CD4-positive, alpha-beta T cell treated with Interleukin-6 at 100 ng/mL for 8 hours (primary cell): ENCODE results near the gene HSD3B7.

Experiments
- DNase-seq: peaks from one replicate; pipeline ENCODE4 v3.0.0-alpha.2; 2020; ENCODE audit warnings: mixed read lengths, low spot score

HSD3B7 gene

DNA sequence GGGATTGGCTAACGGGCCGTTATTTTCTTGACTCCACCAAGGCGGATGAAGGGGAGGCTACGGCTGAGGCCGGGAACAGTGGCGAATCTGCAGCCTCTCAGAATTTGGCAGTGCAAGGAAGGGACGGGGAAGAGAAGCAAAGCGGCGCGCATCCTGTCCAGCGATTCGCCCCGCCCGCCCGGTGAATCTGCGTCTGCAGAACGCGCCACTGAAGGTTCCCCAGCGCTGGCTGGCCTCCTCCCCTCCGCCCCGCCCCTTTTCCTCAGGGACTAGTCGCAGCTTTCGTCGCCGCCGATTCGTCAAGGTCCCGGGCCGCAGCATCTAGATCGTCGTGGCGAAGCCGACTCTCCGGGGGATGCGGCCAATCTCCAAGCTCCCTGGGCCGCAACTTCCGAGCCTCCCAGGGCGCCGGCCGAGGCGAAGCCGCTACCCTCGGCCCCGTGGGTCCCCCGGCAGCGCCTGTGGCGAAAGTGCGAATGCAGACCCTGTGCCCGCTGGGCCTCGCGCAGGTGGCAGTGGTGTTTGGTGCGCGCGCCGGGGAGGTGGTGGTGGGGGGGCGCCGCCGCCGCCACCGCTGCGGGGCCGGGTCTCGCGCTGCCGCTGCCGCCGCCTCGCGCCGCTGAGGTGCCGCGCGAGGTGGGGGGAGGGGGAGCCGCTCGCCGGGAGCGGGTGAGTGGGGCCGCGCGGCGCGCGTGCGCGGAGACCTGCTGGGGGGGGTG, 27.4 kb upstream of the HSD3B7 start, which contains the start of gene SETD1A:
Gene SETD1A (plus strand): TSS at position 299 of the 719 bp plus-strand sequence. CDS start 978 bp downstream, outside the sequence.
- peak; percentile 95 for DNase-seq

DNA sequence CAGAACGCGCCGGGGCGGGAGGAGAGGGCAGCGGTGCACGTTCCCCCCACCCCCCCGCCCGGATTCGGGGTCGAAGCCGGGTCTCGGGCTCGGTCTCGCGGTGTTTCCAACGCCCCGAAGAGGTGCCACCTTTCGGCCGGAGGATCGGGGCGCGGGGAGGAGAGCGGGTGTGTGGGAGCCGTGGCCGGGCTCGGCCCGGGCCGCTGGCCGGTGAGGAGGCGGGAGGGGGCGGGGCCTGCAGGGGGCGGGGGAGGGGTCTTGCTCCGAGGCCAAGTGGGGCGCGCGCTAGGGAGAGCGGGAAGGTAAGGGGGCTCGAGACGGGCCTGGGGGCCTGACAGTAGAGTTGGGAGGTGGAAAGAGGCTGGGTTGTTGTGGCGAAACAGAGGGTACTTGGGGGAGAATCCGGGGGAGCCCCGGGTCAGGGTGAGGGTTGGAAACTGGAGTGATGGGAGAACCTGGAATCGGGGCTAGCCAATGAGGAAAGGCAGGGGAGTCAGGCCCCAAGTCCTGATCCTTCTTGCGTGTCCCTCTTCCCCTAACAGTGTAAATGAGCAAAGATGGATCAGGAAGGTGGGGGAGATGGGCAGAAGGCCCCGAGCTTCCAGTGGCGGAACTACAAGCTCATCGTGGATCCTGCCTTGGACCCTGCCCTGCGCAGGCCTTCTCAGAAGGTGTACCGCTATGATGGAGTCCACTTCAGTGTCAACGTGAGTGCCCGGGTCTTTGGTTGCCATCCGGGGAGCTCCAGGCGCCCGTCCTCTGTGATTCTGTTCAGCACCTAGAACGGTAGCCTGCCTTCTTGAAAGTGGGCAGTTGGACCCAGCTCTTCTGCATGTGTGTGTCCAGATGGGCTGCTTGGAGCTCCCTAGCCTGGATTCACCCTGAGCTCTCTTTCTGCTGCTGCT, 26.6 kb upstream of the HSD3B7 start:
- no peak for DNase-seq

DNA sequence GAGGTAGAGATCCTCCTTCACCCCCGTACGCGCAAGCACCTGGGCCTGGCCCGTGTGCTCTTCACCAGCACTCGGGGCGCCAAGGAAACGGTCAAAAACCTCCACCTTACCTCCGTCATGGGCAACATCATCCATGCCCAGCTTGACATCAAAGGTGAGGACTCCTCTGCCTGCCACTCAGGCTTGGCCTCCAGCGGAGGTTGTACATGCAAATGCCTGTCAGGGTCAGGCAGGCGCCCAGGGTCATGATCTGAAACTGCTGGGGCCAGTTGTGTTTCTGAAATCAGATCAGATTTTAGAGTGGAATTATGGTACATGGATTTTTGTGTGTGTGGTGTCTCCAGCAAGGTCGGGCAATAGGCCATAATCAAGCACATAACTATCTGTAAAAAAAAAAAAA, 23.6 kb upstream of the HSD3B7 start:
- no peak for DNase-seq

DNA sequence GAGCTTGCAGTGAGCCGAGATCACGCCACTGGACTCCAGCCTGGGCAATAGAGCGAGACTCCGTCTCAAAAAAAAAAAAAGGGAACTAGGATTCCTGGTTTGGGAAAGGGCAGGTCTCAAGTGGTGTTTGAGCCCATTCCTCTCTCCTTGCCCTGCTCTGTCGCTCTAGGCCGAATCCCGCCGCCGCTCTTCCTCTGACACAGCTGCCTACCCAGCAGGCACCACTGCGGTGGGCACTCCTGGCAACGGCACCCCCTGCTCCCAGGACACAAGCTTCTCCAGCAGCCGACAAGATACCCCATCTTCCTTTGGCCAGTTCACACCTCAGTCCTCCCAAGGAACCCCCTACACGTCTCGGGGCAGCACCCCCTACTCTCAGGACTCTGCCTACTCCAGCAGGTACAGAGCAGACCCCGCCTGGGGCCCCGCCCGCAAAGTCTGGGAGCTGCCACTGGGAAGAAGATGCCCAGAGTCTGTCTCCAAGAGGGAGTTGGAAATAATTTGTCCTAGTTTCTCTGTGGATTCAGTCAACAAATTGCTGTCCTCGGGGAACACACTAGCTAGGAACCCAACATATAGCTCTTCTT, 21.0 kb upstream of the HSD3B7 start:
- no peak for DNase-seq

DNA sequence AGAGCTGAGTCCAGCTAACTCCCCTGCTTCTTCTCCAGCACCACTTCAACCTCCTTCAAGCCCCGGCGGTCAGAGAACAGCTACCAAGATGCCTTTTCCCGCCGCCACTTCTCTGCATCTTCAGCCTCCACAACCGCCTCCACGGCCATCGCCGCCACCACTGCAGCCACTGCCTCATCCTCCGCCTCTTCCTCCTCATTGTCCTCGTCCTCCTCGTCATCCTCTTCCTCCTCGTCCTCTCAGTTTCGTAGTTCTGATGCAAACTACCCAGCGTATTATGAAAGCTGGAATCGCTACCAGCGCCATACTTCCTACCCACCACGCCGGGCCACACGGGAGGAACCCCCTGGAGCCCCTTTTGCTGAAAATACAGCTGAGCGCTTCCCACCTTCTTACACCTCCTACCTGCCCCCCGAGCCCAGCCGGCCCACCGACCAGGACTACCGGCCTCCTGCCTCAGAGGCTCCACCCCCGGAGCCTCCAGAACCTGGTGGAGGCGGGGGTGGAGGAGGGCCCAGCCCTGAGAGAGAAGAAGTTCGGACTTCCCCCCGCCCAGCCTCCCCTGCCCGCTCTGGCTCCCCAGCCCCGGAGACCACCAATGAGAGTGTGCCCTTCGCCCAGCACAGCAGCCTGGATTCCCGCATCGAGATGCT, 20.3 kb upstream of the HSD3B7 start:
- DNase-seq: no peak

DNA sequence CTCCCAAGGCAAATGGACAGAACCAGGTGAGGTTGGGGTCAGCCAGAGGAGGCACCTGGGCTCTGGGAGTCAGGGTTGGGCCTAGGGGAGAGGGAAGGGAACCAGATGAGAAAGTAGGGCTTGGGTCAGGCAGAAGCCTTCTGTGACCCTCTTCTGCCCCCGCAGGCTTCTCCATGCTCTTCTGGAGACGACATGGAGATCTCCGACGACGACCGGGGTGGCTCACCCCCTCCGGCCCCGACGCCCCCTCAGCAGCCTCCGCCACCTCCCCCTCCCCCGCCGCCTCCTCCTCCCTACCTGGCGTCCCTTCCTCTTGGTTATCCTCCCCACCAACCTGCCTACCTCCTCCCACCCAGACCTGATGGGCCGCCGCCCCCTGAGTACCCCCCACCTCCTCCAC, 19.6 kb upstream of the HSD3B7 start:
- no peak for DNase-seq

DNA sequence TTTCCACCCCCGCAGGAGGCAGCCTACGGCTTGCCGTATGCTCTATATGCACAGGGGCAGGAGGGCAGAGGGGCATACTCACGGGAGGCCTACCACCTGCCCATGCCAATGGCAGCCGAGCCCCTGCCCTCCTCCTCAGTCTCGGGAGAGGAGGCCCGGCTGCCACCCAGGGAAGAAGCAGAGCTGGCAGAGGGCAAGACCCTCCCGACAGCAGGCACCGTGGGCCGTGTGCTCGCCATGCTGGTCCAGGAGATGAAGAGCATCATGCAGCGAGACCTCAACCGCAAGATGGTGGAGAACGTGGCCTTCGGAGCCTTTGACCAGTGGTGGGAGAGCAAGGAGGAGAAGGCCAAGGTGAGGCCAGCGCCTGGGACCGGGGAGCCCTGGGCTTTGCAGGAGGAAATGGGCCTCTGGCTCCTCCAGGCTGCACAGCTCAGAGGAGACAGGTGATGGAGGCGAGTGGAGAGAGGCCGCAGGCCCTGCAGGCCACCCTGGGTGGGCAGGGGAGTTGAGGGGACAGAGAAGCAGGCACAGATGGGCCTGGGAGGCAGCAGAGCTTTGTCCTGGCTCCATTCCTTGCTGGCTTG, 18.9 kb upstream of the HSD3B7 start:
- DNase-seq: no peak

DNA sequence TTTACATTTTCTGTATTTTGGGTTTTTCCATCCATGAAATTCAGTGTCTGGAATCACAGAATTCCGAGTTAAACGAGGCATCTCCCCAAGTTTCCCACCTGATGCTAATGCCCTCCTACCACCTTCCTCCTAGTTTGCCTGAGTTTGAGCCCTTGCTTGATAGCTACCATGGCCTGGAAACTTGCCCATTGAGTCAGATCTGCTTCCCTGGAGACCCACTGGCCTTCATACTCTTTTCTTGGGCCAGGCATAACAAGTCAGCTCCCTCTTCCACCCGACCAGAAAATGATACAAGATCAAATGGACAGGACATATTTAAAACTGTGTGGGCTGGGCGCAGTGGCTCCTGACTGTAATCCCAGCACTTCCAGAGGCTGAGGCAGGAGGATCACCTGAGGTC, 17.2 kb upstream of the HSD3B7 start:
- DNase-seq: no peak

DNA sequence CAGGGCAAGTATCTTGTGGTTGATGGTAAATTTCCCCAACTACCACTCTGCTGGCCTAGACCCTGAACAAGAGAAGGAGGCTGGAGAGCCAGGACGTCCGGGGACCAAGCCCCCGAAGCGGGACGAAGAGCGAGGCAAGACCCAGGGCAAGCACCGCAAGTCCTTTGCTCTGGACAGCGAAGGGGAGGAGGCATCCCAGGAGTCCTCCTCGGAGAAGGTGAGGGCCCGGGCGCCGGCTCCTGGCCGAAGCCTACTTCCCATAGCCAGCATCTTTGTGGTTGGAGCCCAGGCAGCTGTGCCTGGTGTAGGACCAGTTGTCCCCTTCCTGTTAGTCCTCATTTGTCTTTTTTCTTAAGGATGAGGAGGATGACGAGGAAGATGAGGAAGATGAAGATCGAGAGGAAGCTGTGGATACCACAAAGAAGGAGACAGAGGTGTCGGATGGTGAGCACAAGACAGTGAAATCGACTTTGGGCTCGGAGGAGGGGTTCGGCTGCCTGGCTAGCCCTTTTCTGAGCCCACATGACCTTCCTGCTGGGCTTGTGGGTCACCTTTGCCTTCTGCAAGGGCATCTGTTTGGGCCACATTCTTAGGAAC, 15.7 kb upstream of the HSD3B7 start:
- DNase-seq: no peak

DNA sequence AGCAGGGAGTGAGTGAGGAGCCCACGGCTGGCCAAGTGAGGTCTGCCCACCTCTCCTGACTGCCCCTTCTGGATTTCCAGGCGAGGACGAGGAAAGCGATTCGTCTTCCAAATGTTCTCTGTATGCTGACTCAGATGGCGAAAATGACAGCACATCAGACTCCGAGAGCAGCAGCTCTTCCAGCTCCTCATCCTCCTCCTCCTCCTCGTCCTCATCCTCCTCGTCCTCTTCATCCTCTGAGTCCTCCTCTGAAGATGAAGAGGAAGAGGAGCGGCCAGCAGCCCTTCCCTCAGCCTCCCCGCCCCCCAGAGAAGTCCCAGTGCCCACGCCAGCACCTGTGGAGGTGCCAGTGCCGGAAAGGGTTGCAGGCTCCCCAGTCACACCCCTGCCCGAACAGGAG, 13.7 kb upstream of the HSD3B7 start:
- DNase-seq: no peak

DNA sequence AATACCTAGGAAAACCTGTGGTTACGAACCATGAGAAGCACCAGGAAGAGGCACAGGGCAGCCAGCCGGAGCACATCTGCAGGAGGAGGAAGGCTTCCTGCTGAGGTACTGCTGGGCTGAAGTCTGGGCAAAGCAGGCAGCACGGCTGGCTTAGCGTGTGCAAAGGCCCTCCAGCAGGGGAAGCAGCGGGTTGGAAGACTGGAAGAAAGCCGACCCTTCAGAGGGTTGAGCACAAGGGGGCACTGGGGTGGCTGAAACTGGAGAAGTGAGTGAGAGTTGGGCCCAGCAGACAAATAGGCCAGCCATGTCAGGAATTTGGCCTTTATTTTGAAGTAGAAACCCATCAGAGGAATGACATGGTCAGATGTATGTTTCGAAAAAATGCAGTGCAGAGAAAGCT, 12.1 kb upstream of the HSD3B7 start:
- no peak for DNase-seq

DNA sequence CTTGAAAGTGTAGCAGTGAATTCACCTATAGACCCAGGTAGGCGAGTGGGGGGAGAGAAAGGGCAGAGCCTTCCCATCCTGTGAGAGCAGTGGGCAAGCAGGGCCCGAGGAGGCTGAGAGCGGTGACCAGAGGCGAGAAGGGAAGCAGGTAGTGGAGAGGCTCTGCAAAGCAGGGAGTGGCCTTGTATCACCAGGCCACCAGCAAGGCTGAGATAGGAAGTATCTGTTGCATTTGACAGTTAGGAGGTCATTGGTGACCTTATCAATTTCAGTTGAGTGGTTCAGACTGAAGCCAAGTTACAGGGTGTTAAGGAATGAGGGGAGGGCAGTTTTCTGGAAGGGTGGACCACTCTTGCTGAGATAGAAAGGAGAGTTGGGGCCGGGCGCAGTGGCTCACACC, 10.7 kb upstream of the HSD3B7 start:
- no peak for DNase-seq

DNA sequence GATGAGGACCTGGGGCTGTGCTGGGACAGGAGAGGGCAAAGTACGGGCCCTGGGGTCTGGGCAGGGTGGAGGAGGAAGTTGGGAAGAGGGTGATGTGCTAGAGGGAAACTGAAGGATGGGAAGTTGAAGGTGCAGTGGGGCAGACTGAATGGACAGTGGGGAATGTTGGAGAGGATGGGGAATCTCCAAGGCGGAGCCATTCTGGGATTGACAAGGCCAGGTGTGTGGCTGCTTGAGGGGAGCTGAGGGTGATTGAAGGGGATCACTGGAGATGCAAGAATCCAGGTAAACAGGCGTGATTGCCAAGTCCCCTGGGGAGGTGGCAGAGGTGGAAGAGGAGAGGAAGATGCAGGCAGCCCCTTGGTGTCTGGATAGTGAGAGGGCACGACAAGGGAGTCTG, 8.5 kb upstream of the HSD3B7 start:
- no peak for DNase-seq

DNA sequence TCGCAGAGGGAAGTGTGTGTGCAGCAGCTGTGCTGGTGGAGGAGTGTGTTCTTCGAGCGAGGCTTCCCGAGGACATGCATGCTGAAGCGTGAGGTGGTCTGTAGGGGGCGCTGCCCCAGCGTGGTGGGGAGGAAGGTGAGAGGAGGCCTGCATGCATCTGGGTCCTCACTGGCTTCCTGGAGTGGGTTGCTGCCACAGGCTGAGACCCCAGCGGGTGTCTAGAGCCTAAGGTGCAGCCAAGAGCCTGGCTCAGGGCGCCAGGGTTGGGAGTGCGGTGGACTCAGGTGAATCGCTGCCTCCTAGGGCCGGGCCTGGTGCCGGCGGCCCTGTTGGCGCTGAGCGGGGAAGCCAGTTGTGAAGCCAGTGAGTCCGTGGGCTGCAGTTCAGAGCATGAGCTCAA, 7.5 kb upstream of the HSD3B7 start:
- no peak for DNase-seq

DNA sequence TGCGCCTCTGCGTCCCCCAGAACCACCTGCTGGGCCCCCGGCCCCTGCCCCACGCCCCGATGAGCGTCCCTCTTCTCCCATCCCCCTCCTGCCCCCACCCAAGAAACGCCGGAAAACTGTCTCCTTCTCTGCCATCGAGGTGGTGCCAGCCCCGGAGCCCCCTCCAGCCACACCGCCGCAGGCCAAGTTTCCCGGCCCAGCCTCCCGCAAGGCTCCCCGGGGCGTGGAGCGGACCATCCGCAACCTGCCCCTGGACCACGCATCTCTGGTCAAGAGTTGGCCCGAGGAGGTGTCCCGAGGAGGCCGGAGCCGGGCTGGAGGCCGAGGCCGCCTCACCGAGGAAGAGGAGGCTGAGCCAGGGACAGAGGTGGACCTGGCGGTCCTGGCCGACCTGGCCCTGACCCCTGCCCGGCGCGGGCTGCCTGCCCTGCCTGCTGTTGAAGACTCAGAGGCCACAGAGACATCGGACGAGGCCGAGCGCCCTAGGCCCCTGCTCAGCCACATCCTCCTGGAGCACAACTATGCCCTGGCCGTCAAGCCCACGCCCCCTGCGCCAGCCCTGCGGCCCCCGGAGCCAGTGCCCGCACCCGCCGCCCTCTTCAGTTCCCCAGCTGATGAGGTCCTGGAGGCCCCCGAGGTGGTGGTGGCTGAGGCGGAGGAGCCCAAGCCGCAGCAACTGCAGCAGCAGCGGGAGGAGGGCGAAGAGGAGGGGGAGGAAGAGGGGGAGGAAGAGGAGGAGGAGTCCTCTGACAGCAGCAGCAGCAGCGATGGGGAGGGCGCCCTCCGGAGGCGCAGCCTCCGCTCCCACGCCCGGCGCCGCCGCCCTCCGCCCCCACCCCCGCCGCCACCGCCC, 5.6 kb upstream of the HSD3B7 start:
- DNase-seq: no peak

DNA sequence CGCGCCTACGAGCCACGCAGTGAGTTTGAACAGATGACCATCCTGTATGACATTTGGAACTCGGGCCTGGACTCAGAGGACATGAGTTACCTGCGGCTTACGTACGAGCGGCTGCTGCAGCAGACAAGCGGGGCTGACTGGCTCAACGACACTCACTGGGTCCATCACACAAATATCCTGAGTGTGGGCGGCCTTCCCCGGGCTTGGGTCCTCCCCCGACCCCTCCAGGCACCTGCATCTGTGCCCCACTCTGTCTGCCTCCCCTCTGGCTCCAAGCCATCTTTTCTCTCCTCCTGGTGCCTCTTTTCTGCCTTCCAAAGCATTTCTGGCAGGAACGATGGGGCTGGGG, 5.0 kb upstream of the HSD3B7 start:
- DNase-seq: no peak

DNA sequence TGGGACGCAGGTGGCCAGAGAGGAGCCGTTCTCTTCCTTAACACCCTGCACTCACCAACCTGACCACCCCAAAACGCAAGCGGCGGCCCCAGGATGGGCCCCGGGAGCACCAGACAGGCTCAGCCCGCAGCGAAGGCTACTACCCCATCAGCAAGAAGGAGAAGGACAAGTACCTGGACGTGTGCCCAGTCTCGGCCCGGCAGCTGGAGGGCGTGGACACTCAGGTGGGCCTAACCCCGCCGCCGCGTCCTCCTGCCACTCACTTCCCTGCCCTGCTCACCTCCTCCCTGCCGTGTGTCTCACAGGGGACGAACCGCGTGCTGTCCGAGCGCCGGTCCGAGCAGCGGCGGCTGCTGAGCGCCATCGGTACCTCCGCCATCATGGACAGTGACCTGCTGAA, 4.6 kb upstream of the HSD3B7 start:
- no peak for DNase-seq

DNA sequence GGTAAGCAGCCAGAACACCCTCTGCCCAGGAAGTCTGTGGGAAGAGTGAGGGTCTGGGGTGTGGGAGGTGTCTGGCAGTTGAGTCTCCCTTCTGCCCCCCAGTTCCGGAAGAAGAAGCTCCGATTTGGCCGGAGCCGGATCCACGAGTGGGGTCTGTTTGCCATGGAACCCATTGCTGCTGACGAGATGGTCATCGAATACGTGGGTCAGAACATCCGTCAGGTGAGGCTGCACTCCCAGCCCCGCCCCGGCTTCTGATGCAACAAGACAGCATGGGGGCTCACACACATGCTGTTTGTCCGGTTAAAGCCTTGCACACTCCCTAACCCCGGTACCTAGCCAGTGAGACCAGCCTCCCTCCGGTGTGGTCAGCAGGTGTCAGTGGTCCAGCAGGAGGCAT, 4.0 kb upstream of the HSD3B7 start:
- no peak for DNase-seq

DNA sequence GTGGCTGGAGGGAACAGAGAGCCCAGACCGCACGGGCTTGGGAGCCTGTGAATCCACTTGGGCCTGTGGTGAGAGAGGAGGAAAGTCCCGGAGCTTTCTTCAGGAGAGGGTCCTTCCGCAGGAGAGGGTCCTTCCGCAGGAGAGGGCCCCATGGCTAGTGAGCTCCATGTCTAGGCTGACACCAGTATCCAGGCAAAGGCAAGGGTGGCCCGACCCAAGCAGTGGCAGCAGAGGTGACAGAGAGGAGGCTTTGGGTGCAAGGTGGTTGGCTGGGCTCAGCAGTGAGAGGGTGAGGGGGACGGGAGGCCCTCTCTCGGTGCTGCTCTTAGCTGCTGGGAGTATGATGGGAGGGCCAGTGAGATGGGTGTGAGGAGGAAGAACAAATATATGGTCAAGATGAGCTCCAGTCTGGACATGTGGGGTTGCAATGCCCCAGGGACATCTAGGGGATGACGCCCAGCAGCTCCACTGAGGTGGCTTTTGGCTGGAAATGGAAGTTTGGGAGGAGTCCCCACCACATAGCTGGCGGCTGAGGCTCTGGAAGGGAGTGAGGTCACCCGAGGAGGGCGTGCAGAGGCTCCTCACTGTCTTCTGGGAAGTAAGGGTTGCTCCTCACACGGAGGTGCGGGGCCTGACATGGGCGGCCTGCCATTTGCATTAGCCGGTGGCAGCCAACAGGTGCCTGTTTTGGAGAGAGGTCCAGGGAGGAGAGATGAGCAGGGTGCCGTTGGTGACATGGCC, 2.3 kb upstream of the HSD3B7 start:
- DNase-seq: no peak

DNA sequence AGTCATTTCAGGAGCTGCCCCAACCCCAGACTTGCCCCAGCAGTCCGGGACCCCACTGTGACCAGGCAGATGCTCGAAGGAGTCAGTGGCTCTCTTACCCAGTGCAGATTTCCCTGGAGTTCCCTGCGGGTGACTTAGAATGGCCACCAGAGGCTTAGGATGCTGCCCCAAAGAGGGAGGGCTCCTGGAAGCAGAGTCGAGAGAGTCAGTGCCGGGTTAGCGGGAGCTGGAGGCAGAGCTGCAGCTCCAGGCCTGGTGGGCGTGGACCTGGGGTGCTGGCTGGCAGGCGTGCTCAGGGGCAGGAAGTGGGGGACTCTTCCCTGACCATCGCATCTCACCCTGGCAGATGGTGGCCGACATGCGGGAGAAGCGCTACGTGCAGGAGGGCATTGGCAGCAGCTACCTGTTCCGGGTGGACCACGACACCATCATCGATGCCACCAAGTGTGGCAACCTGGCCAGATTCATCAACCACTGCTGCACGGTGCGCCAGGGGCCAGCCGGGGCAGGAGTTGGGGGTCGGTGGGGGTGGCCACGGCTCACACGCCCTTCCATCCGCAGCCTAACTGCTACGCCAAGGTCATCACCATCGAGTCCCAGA, 1.6 kb upstream of the HSD3B7 start:
- DNase-seq: no peak
